IPS-20b (cell line): ENCODE measurements around the gene LRRC9.
A peak's percentile ranks its signal among the peaks of the same experiment; 100 is the strongest.

ENCODE experiments used
- H3K27ac ChIP-seq: one replicate; pipeline ENCODE4 v1.5.1; 2013; ENCODE audit warnings: low read length
- H3K27me3 ChIP-seq: 2 replicates; pipeline ENCODE4 v1.6.1; 2013; ENCODE audit warnings: mild to moderate bottlenecking, low read length, inconsistent platforms; ENCODE audit not compliant: insufficient read depth
- H3K36me3 ChIP-seq: 2 replicates; pipeline ENCODE4 v1.6.1; 2013; ENCODE audit warnings: low read depth, mild to moderate bottlenecking, inconsistent platforms, low read length, moderate library complexity; ENCODE audit not compliant: insufficient read depth
- H3K4me1 ChIP-seq: 2 replicates; pipeline ENCODE4 v1.6.1; 2013; ENCODE audit warnings: mild to moderate bottlenecking, control low read depth, inconsistent platforms, low read length, moderate library complexity; ENCODE audit not compliant: insufficient read depth
- H3K4me3 ChIP-seq: 2 replicates; pipeline ENCODE4 v1.5.1; 2013; ENCODE audit warnings: mild to moderate bottlenecking, low read length, inconsistent platforms
- H3K9ac ChIP-seq: 2 replicates; pipeline ENCODE4 v1.6.1; 2013; ENCODE audit warnings: low read depth, mild to moderate bottlenecking, inconsistent platforms, low read length, moderate library complexity
- H3K9me3 ChIP-seq: 2 replicates; pipeline ENCODE4 v1.6.1; 2013; ENCODE audit warnings: mild to moderate bottlenecking, low read depth, low read length, inconsistent platforms; ENCODE audit not compliant: insufficient read depth

The LRRC9 gene

DNA sequence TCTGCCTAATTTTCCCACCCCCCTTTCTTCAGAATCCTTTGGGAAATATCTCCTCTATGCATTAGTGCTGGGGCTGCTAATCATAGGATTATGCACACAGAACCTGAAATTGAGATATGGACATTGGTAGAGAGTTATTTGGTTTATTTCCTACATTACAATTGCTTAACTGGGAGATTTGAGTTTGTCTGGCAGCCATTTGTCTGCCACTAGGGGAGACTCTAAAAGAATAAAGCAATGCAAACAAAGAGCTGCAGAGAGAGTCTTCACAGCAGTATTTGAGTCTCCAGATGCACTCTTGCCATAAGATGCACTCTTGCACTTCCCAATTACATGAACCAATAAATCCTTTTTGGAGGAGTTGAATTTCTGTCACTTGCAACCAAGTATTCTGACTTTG, 159.8 kb downstream of the LRRC9 start:
- Histone ChIP-seq H3K4me3 (no peak overlapping the region), H3K4me1 (peaks cover 5% of the 10 kb centered on the region; the same call in 1 of the 2 replicates), H3K27ac (no peak overlapping the region), H3K9ac (no peak overlapping the region), H3K36me3 (no peaks in the 10 kb centered on the region), H3K27me3 (no peaks in the 10 kb centered on the region), H3K9me3 (no peaks in the 10 kb centered on the region)

- no peaks in the 10 kb centered on the region for H3K9me3 ChIP-seq
- H3K27ac ChIP-seq = no peak overlapping the region
- H3K27me3 ChIP-seq = no peaks in the 10 kb centered on the region
- peaks cover 6% of the 10 kb centered on the region; the same call in 1 of the 2 replicates for H3K4me1 ChIP-seq
- H3K9ac ChIP-seq = no peak overlapping the region
- no peak overlapping the region for H3K4me3 ChIP-seq
- no peaks in the 10 kb centered on the region for H3K36me3 ChIP-seq
Measured at GRCh38 chr14:60085085-60085484, 165.1 kb downstream of the LRRC9 start.

DNA sequence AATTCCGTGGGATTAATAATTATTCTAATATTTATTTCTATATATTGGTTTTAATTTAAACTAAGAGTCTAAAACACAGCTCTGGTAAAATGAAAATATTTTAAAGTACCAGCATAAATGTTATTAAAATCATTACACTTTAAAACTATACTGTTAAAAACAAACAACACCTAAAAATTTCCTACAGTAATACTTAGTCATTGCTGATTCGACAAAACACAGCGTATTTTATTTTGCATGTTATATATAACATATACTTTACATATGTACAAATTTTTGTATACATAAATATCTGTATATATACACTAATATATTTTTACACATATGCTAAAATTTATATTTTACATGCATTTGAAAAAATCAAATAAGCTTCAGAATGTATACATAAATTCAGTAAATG, 165.7 kb downstream of the LRRC9 start:
- no peak overlapping the region for H3K27ac ChIP-seq
- H3K36me3 ChIP-seq = no peaks in the 10 kb centered on the region
- H3K9me3 ChIP-seq = no peaks in the 10 kb centered on the region
- H3K4me3 ChIP-seq = no peak overlapping the region
- peaks cover 6% of the 10 kb centered on the region; the same call in 1 of the 2 replicates for H3K4me1 ChIP-seq
- no peak overlapping the region for H3K9ac ChIP-seq
- no peaks in the 10 kb centered on the region for H3K27me3 ChIP-seq

- H3K4me3 ChIP-seq = no peak overlapping the region
- no peaks in the 10 kb centered on the region for H3K27me3 ChIP-seq
- H3K27ac ChIP-seq = no peak overlapping the region
- H3K4me1 ChIP-seq = peaks cover 6% of the 10 kb centered on the region; the same call in 1 of the 2 replicates
- no peaks in the 10 kb centered on the region for H3K9me3 ChIP-seq
- H3K9ac ChIP-seq = no peak overlapping the region
- H3K36me3 ChIP-seq = no peaks in the 10 kb centered on the region
Measured at GRCh38 chr14:60087668-60088067, 167.7 kb downstream of the LRRC9 start.

GRCh38 chr14:60089221-60089620, 169.3 kb downstream of the LRRC9 start:
- H3K27ac ChIP-seq = no peak overlapping the region
- H3K9me3 ChIP-seq = no peaks in the 10 kb centered on the region
- H3K4me1 ChIP-seq = peaks cover 19% of the 10 kb centered on the region
- H3K27me3 ChIP-seq = no peaks in the 10 kb centered on the region
- H3K4me3 ChIP-seq = no peak overlapping the region
- no peaks in the 10 kb centered on the region for H3K36me3 ChIP-seq
- H3K9ac ChIP-seq = no peak overlapping the region

- Histone ChIP-seq H3K4me3 (peak overlapping the region; percentile 97), H3K27ac (peak overlapping the region; percentile 70), H3K36me3 (no peaks in the 10 kb centered on the region), H3K27me3 (no peaks in the 10 kb centered on the region), H3K4me1 (peaks cover 26% of the 10 kb centered on the region), H3K9ac (peak overlapping the region; percentile 95; the same call in 1 of the 2 replicates), H3K9me3 (no peaks in the 10 kb centered on the region)
Measured at GRCh38 chr14:60090864-60091519, 171.0 kb downstream of the LRRC9 start.

DNA sequence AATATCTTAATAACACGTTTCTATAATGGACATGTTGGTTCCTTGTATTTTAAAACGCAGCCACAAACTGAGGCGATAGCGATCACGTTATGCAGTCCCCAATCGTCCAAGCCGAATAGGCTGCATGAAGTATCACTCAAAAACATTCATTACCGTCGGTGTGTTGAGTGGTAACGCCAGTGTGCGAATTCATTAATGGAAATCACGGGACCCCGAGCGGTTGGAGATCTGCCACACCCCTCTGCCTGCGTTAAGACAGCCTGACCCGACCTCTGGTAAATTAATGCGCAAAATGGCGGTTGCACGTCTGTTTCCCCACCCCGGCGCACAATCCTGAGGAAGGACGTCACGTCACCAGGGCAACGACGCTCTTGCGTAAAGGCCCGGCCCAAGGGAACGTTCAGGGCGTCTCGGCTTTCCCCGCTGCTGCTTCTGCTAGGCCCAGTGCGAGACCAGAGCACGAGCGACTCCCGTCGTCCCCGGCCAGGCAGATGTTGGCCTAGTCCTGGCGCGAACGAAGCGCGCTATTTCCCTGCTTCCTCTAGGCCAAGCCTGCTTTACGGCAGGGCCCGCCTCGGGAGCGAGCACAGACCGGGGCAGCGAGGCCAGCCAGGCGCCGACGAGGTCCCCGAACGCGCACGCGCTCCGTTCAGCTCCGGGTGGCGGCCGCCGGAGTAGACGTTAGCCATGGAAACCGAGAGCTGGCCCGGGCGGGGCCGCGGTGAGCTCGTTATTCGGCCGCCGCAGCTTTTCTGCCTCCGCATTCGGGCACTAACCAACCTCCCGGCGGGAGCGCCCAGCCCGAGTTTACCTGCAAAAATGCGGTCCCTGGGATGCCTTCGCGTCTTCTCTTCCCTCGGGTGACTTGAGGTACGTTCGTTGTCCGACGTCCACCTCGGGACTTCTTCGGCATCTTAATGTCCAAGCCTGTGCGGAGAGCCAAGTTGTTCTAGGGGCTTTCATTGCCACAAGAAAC, 171.9 kb downstream of the LRRC9 start, which contains the start of gene PCNX4:
Gene PCNX4 (plus strand): TSS at position 374 of the 976 bp plus-strand sequence. CDS start 15,716 bp downstream, outside the sequence.
- Histone ChIP-seq H3K4me3 (peak within 1 kb of the TSS; percentile 97), H3K9me3 (no peaks in the 10 kb centered on the region), H3K9ac (peak within 1 kb of the TSS; percentile 95), H3K36me3 (no peaks in the 10 kb centered on the region), H3K27ac (peak within 1 kb of the TSS; percentile 70), H3K4me1 (peaks cover 27% of the 10 kb centered on the region), H3K27me3 (no peaks in the 10 kb centered on the region)

DNA sequence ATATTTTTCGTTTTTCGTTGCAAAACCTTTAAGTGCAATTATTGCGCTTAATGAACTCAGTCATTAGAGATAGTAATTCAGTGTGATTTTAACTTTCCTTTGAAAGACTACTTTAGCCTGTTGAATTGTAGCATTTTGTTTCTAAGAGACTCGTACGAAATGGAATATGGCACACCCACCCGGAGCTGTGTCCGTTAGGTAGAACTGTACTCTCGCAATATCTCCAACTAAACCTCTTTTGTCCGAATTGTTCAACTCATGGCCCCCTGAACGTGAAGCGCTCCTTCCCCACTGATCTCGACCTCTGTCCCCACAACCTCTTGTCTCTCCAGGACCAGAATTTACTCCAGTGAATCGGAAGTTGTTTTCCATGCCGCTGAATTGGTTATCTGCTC, 172.6 kb downstream of the LRRC9 start:
- Histone ChIP-seq H3K4me3 (peak overlapping the region; percentile 97), H3K27me3 (no peaks in the 10 kb centered on the region), H3K27ac (peak overlapping the region; percentile 70), H3K9ac (peak overlapping the region; percentile 95), H3K36me3 (no peaks in the 10 kb centered on the region), H3K4me1 (peaks cover 27% of the 10 kb centered on the region), H3K9me3 (no peaks in the 10 kb centered on the region)

- peaks cover 27% of the 10 kb centered on the region for H3K4me1 ChIP-seq
- H3K9me3 ChIP-seq = no peaks in the 10 kb centered on the region
- H3K27ac ChIP-seq = no peak overlapping the region
- H3K4me3 ChIP-seq = peak overlapping the region; percentile 97
- no peaks in the 10 kb centered on the region for H3K27me3 ChIP-seq
- H3K9ac ChIP-seq = peak overlapping the region; percentile 95; the same call in 1 of the 2 replicates
- peaks cover 5% of the 10 kb centered on the region; the same call in 1 of the 2 replicates for H3K36me3 ChIP-seq
Measured at GRCh38 chr14:60093080-60093479, 173.1 kb downstream of the LRRC9 start.

DNA sequence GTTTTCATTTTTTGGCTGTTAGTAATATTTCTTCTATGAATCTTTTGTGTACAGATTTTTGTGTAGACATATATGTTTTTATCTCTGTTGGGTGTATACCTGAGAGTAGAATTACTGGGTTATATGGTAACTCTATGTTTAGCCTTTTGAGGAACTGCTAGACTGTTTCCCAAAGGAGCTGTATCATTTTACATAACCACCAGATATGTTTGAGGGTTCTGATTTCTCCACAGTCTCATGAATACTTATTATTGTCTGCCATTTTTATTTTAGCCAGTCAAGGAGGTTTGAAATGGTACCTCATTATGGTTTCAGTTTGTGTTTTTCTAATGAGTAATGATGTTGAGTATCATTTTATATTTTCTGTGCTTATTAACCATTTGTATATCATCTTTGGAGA, 173.7 kb downstream of the LRRC9 start:
- no peaks in the 10 kb centered on the region for H3K9me3 ChIP-seq
- peak overlapping the region; percentile 95; the same call in 1 of the 2 replicates for H3K9ac ChIP-seq
- no peaks in the 10 kb centered on the region for H3K27me3 ChIP-seq
- H3K4me1 ChIP-seq = peaks cover 27% of the 10 kb centered on the region
- peak overlapping the region; percentile 97 for H3K4me3 ChIP-seq
- H3K27ac ChIP-seq = no peak overlapping the region
- H3K36me3 ChIP-seq = peaks cover 8% of the 10 kb centered on the region; the same call in 1 of the 2 replicates

- Histone ChIP-seq H3K4me1 (peaks cover 27% of the 10 kb centered on the region), H3K4me3 (peak overlapping the region; percentile 97), H3K27me3 (no peaks in the 10 kb centered on the region), H3K36me3 (peaks cover 8% of the 10 kb centered on the region; the same call in 1 of the 2 replicates), H3K9ac (no peak overlapping the region), H3K9me3 (no peaks in the 10 kb centered on the region), H3K27ac (no peak overlapping the region)
Measured at GRCh38 chr14:60094306-60094897, 174.5 kb downstream of the LRRC9 start.
